Middle frontal gyrus (tissue), 1 donor: ENCODE results near the gene LOC101059915.

Source experiments
- DNase-seq: peaks from one replicate; pipeline ENCODE4 v3.0.0-alpha.2; 2015; ENCODE audit warnings: low spot score; ENCODE audit errors: extremely low spot score

Gene LOC101059915

GRCh38 chrX:71667328-71668247 is at the start of gene LOC101059915:
TSS of gene LOC101059915 (plus strand) at chrX:71667546.
- DNase-seq: no peak

- no peak for DNase-seq
These were observed 49.6 kb upstream of the LOC101059915 start for GRCh38 chrX:71617742-71618141.

GRCh38 chrX:71618303-71618721 is 49.0 kb upstream of the LOC101059915 start, which contains the start of gene CXCR3:
TSS of gene CXCR3 (minus strand) at chrX:71618511. CDS start at chrX:71618449, 62 bp downstream.
- no peak for DNase-seq

GRCh38 chrX:71618787-71619186 is 48.6 kb upstream of the LOC101059915 start:
- DNase-seq: no peak

- no peak for DNase-seq
These were observed 48.2 kb upstream of the LOC101059915 start for GRCh38 chrX:71619193-71619592.

- DNase-seq: no peak
These were observed 47.4 kb upstream of the LOC101059915 start for GRCh38 chrX:71619986-71620385.

GRCh38 chrX:71621603-71622002 is 45.7 kb upstream of the LOC101059915 start:
- DNase-seq: no peak

GRCh38 chrX:71622032-71622575 is 45.2 kb upstream of the LOC101059915 start:
- no peak for DNase-seq

GRCh38 chrX:71622576-71623450 is 44.5 kb upstream of the LOC101059915 start:
- DNase-seq: no peak

GRCh38 chrX:71623714-71624113 is 43.6 kb upstream of the LOC101059915 start:
- DNase-seq: no peak

- no peak for DNase-seq
These were observed 41.9 kb upstream of the LOC101059915 start for GRCh38 chrX:71625471-71625870.

GRCh38 chrX:71626576-71626975 is 40.8 kb upstream of the LOC101059915 start:
- no peak for DNase-seq

GRCh38 chrX:71627588-71628404 is 39.5 kb upstream of the LOC101059915 start:
- no peak for DNase-seq

GRCh38 chrX:71629467-71629866 is 37.9 kb upstream of the LOC101059915 start:
- no peak for DNase-seq

- no peak for DNase-seq
These were observed 34.3 kb upstream of the LOC101059915 start for GRCh38 chrX:71632923-71633657.

- DNase-seq: no peak
These were observed 33.0 kb upstream of the LOC101059915 start for GRCh38 chrX:71634366-71634765.

- DNase-seq: peak; percentile 4
These were observed 30.7 kb upstream of the LOC101059915 start for GRCh38 chrX:71636438-71637252.

GRCh38 chrX:71637253-71637618 is 30.1 kb upstream of the LOC101059915 start:
- no peak for DNase-seq

- no peak for DNase-seq
These were observed 29.5 kb upstream of the LOC101059915 start for GRCh38 chrX:71637848-71638247.
